T47D (cell line): ENCODE results near the gene PER3.
"Not testable (repeated sequence)": the region's sequence is repeated elsewhere in the genome, so short reads cannot be mapped to it uniquely, and the experiment has no call there.

Experiments
- DNase-seq, 2 experiments: peaks; one replicate each; pipeline versions ENCODE4 v3.0.0 to v3.0.0-alpha.2; 2011 to 2012; ENCODE audit warnings: low read depth in 1 of 2, low spot score in 1 of 2
- JUND ChIP-seq: IDR thresholded peaks from 2 replicates; pipeline ENCODE4 v1.6.1; 2012; ENCODE audit warnings: low read depth
- in situ Hi-C: cut with HindIII; loops from 2 replicates; pipeline ENCODE4 v1.10.0; 2016; ENCODE audit warnings: low sequenced_read_pairs, low pct_unique_long_range_greater_than_20kb

Gene PER3

GRCh38 chr1:7784492-7785071, 491 bp downstream of the PER3 start:
- DNase-seq, result no peak
- no peak for TF ChIP-seq JUND
- in situ Hi-C loops, result no loop called here

- no peak for TF ChIP-seq JUND
- in situ Hi-C loops, result no loop called here
- DNase-seq, result no peak
Measured at GRCh38 chr1:7785108-7785507, 1.0 kb downstream of the PER3 start.

- no peak for DNase-seq
- in situ Hi-C loops, result no loop called here
- TF ChIP-seq JUND, result no peak
Measured at GRCh38 chr1:7786795-7787194, 2.7 kb downstream of the PER3 start.

- in situ Hi-C loops, result no loop called here
- no peak for DNase-seq
- TF ChIP-seq JUND, result no peak
Measured at GRCh38 chr1:7789828-7790227, 5.7 kb downstream of the PER3 start.

- in situ Hi-C loops, DNase-seq: not testable (repeated sequence)
Measured at GRCh38 chr1:7791027-7791426, 6.9 kb downstream of the PER3 start.

GRCh38 chr1:7795406-7795805, 11.3 kb downstream of the PER3 start:
- TF ChIP-seq JUND, result no peak
- in situ Hi-C loops, result no loop called here
- no peak for DNase-seq

- TF ChIP-seq JUND, result no peak
- in situ Hi-C loops, result no loop called here
- DNase-seq, result no peak
Measured at GRCh38 chr1:7805460-7805859, 21.4 kb downstream of the PER3 start.

GRCh38 chr1:7808253-7808844, 24.3 kb downstream of the PER3 start:
- in situ Hi-C loops, result no loop called here
- no peak for TF ChIP-seq JUND
- DNase-seq, result peak in 1 of 2 experiments; percentile 37

- in situ Hi-C loops, result no loop called here
- DNase-seq, result no peak
Measured at GRCh38 chr1:7809742-7810141, 25.7 kb downstream of the PER3 start.

GRCh38 chr1:7810395-7810794, 26.3 kb downstream of the PER3 start:
- no peak for TF ChIP-seq JUND
- no peak for DNase-seq
- in situ Hi-C loops, result no loop called here

More at GRCh38 chr1:7809742-7810141, 25.7 kb downstream of the PER3 start:
- TF ChIP-seq JUND, result no peak

- no peak for TF ChIP-seq JUND
- in situ Hi-C loops, result no loop called here
- no peak for DNase-seq
Measured at GRCh38 chr1:7811476-7811875, 27.4 kb downstream of the PER3 start.

GRCh38 chr1:7813677-7814373, 29.7 kb downstream of the PER3 start:
- TF ChIP-seq JUND, result no peak
- no peak for DNase-seq
- in situ Hi-C loops, result no loop called here

- DNase-seq, result no peak
- in situ Hi-C loops, result no loop called here
- TF ChIP-seq JUND, result no peak
Measured at GRCh38 chr1:7821282-7821681, 37.2 kb downstream of the PER3 start.
